ENCODE measurements around the gene TASL. TPM values are rescaled to one million over a fixed set of nuclear protein-coding genes. Genes with fewer than 3 reads are reported as not detected.
"Not testable (repeated sequence)": the region's sequence is repeated elsewhere in the genome, so short reads cannot be mapped to it uniquely, and the experiment has no call there.

TASL gene
- total RNA-seq, 1 donor from 2014 or later, result not detected

- Mint-ChIP-seq H3K27me3 (ENCODE audit: unreplicated experiment) (no peaks in the 10 kb centered on the region), H3K4me1 (ENCODE audit: low read depth, unreplicated experiment) (no peaks in the 10 kb centered on the region), H3K36me3 (ENCODE audit: unreplicated experiment) (no peaks in the 10 kb centered on the region), H3K4me3 (ENCODE audit: unreplicated experiment) (no peak overlapping the region), H3K27ac (ENCODE audit: unreplicated experiment) (no peak overlapping the region), H3K9me3 (ENCODE audit: unreplicated experiment) (no peaks in the 10 kb centered on the region)
- TF ChIP-seq, protein P1, sequence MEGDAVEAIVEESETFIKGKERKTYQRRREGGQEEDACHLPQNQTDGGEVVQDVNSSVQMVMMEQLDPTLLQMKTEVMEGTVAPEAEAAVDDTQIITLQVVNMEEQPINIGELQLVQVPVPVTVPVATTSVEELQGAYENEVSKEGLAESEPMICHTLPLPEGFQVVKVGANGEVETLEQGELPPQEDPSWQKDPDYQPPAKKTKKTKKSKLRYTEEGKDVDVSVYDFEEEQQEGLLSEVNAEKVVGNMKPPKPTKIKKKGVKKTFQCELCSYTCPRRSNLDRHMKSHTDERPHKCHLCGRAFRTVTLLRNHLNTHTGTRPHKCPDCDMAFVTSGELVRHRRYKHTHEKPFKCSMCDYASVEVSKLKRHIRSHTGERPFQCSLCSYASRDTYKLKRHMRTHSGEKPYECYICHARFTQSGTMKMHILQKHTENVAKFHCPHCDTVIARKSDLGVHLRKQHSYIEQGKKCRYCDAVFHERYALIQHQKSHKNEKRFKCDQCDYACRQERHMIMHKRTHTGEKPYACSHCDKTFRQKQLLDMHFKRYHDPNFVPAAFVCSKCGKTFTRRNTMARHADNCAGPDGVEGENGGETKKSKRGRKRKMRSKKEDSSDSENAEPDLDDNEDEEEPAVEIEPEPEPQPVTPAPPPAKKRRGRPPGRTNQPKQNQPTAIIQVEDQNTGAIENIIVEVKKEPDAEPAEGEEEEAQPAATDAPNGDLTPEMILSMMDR (IDR thresholded peaks at IDR 0.05; ENCODE audit: partially characterized antibody, unreplicated experiment), result no peak
- DNase-seq, result no peak
These were observed 32.5 kb upstream of the TASL start for GRCh38 chrX:30610026-30610425.

- TF ChIP-seq, protein P1 (IDR thresholded peaks at IDR 0.05; ENCODE audit: partially characterized antibody, unreplicated experiment), result no peak
- Mint-ChIP-seq H3K27me3 (ENCODE audit: unreplicated experiment) (no peaks in the 10 kb centered on the region), H3K36me3 (ENCODE audit: unreplicated experiment) (no peaks in the 10 kb centered on the region)
These were observed 29.6 kb upstream of the TASL start for GRCh38 chrX:30607155-30607554.

DNA sequence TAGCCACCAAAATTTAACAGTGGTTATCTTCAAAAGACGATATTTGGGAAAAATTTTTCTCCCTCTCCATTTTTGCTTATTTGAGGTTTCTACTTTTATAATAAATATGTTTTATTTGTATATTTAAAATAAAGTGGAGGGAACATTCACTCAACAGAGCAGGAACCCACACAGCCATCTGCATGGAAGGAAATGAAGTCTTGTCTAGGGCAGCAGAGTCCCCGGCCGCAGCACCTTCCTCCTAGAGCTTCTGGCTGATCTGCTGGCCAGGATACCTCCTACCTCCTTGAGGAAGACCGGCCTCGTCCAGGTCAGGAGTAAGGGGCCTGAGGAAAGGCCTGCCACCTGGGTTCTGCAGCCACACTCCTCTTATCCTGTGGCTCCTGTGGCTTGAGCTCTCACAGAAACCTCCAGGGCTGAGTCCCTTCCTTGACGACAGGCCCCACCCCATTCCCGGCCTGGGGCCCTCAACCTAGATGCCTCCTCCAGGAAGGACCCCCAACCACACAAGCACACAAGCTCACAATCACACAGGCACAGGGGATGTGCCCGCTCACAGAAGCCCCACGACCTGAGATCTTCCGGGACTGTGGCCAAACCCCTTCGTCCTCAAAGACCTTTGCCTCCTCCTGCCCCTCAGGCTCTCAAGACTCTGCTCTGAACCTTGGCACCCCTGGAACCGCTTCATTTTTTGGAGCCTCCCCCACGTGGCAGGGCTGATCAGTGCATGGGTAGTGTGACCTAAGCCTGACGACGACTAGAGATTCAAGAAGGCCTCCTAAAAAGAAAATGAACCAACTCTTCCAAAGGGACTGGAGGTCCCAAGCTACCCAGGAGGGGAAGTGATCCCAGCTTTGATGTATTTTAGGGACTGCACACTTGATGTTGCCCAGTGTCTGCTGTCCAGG is 23.0 kb upstream of the TASL start:
- not testable (repeated sequence) for H3K4me1 Mint-ChIP-seq (ENCODE audit: low read depth, unreplicated experiment); H3K27ac Mint-ChIP-seq (ENCODE audit: unreplicated experiment); H3K9me3 Mint-ChIP-seq (ENCODE audit: unreplicated experiment); H3K4me3 Mint-ChIP-seq (ENCODE audit: unreplicated experiment); H3K36me3 Mint-ChIP-seq (ENCODE audit: unreplicated experiment); DNase-seq; H3K27me3 Mint-ChIP-seq (ENCODE audit: unreplicated experiment)

More at GRCh38 chrX:30607155-30607554, 29.6 kb upstream of the TASL start:
- H3K4me3 Mint-ChIP-seq (ENCODE audit: unreplicated experiment), result no peak overlapping the region
- no peak overlapping the region for H3K27ac Mint-ChIP-seq (ENCODE audit: unreplicated experiment)
- no peak for DNase-seq
- H3K9me3 Mint-ChIP-seq (ENCODE audit: unreplicated experiment), result no peaks in the 10 kb centered on the region
- H3K4me1 Mint-ChIP-seq (ENCODE audit: low read depth, unreplicated experiment), result no peaks in the 10 kb centered on the region

DNA sequence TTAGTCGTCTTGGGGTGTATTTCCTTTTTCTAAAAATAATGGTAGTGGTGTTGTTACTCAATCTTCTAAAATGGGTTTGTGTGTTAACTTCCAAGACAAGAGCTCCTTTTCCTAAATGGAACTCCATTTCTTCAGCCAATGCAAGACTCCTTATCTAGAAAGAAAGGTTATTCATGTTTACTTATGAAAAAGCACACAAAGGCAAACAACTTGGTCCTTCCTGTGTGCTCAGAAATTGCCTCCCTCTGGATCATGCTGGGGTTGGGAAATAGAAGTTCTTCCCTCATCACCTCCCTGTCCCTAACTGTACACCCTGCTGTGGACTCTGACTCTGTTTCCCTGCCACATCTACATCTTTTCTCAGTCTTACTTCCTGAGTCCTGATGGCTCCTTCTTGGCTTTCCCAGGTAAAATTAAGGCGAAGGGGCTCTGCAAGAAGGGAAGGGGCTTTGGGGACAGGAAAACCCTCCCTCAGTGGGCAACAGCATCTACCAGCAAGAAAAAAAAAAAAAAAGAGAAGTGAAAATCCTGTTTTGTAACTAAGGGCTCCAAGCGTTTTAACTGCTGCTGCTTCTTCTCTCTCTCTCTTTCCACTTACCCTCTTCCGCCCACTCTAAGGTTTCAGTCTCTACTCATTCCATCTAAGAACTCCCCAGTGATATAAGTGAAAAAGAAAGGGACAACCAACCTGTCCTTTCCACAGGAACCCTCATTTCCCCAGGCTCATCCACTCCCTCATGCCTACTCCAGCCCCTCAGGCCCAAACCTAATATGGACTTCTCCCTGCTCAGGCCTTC is 19.8 kb upstream of the TASL start:
- H3K36me3 Mint-ChIP-seq (ENCODE audit: unreplicated experiment), result no peaks in the 10 kb centered on the region
- DNase-seq, result no peak
- no peak overlapping the region for H3K27ac Mint-ChIP-seq (ENCODE audit: unreplicated experiment)
- no peaks in the 10 kb centered on the region for H3K9me3 Mint-ChIP-seq (ENCODE audit: unreplicated experiment)
- H3K4me1 Mint-ChIP-seq (ENCODE audit: low read depth, unreplicated experiment), result no peaks in the 10 kb centered on the region
- no peaks in the 10 kb centered on the region for H3K27me3 Mint-ChIP-seq (ENCODE audit: unreplicated experiment)
- no peak overlapping the region for H3K4me3 Mint-ChIP-seq (ENCODE audit: unreplicated experiment)
- TF ChIP-seq, protein P1 (IDR thresholded peaks at IDR 0.05; ENCODE audit: partially characterized antibody, unreplicated experiment), result no peak

DNA sequence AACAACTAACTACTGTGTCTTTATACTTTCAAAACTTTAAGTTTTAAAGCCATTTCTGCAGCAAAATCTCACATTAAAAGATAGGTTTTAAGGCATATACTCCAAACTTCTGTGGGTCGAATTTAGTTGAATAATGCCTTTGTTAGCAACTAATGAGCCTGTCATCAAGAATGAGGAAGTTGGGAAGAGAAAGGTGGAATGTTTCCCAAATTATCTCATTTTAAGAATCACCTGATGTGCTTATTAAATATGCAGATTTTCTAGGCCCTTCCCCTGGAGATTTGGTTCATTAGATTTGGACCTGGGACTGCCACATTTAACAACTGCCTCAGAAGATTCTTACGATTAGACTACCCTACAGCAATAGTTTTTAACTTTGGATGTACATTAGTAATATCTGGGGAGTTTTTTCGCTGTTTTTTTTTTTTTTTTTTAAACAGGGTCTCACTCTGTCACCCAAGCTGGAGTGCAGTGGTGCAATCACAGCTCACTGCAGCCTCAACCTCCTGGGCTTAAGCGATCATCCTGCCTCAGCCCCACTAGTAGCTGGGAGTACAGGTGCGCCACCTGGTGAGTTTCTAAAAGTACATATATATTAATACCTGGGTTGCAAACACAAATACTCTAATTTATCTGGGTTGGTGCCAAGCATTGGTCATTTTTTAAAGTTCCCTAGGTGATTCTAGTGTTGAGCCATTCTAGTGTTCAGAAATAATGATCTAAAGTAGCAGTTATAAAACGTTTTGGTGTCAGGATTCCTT is 16.1 kb upstream of the TASL start:
- Mint-ChIP-seq H3K4me3 (ENCODE audit: unreplicated experiment) (no peak overlapping the region), H3K9me3 (ENCODE audit: unreplicated experiment) (no peaks in the 10 kb centered on the region), H3K27me3 (ENCODE audit: unreplicated experiment) (no peaks in the 10 kb centered on the region), H3K36me3 (ENCODE audit: unreplicated experiment) (no peaks in the 10 kb centered on the region), H3K27ac (ENCODE audit: unreplicated experiment) (no peak overlapping the region), H3K4me1 (ENCODE audit: low read depth, unreplicated experiment) (no peaks in the 10 kb centered on the region)
- DNase-seq, result no peak
- TF ChIP-seq, protein P1 (IDR thresholded peaks at IDR 0.05; ENCODE audit: partially characterized antibody, unreplicated experiment), result no peak

Measured in glutamatergic neuron (in vitro differentiated cells).